GM12864 (cell line): ENCODE measurements around the gene AWAT2.
A peak's percentile ranks its signal among the peaks of the same experiment; 100 is the strongest.

ENCODE experiments used
- DNase-seq: peaks from one replicate; pipeline ENCODE4 v3.0.0-alpha.2; 2011; ENCODE audit warnings: low read depth
- H3K4me3 ChIP-seq: 2 replicates; pipeline ENCODE4 v1.5.1; 2011; ENCODE audit warnings: mild to moderate bottlenecking, low read depth, low read length, control low read depth
- CTCF ChIP-seq: IDR thresholded peaks from 2 replicates; pipeline ENCODE4 v1.5.1; 2011; ENCODE audit warnings: low read depth, mild to moderate bottlenecking, moderate library complexity, low read length, control low read depth, inconsistent platforms; ENCODE audit errors: missing control alignments

The AWAT2 gene

GRCh38 chrX:70033348-70034051 lies 16.2 kb downstream of the AWAT2 start:
- peak; percentile 56 for TF ChIP-seq CTCF
- no peak for DNase-seq
- no peak overlapping the region for H3K4me3 ChIP-seq

DNA sequence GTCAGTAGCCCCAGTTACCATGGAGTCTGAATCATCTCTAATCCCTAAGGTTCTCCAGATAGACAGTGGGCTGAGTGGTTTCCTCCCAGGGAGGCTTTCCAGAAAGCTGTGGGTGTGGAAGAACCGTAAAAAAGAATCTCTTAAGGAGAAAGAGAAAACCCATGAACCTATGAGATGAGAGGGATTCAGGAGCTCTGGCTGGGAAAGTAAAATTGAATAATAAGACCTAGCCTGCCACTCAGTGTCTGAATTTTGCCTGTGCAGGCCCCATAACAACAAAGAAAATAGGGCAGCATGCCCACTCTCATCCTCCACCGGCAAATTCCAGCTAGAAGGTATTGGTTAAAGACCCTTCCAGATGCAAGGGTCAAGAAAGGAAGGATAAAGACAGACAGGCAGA lies 16.9 kb downstream of the AWAT2 start:
- no peak for DNase-seq
- TF ChIP-seq CTCF, result no peak
- no peak overlapping the region for H3K4me3 ChIP-seq

DNA sequence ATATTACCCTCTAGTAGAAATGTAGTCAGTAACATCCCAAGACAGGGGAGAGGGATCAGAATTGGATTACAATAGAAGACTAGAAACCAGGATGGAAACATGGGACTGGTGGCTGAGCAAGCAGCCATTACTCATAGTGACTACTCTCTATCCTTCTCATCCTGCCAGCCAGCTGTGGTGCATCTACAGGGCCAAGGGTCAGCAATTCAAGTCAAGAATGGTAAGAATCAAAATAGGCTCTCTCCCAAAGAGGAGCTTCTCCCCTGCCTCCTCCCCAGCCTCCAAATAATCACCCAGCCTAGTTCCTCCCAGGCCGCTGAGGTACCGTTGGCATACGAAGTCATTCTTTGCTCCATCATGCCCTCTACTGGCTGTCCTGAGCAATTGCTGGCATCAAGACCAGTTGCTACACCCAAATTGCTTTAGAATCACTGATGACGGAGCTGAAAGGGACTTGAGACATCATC lies 19.4 kb downstream of the AWAT2 start:
- no peak for DNase-seq
- TF ChIP-seq CTCF, result peak; percentile 84
- H3K4me3 ChIP-seq, result no peak overlapping the region

- no peak for DNase-seq
- no peak overlapping the region for H3K4me3 ChIP-seq
- no peak for TF ChIP-seq CTCF
Measured at GRCh38 chrX:70029863-70030262, 19.9 kb downstream of the AWAT2 start.

DNA sequence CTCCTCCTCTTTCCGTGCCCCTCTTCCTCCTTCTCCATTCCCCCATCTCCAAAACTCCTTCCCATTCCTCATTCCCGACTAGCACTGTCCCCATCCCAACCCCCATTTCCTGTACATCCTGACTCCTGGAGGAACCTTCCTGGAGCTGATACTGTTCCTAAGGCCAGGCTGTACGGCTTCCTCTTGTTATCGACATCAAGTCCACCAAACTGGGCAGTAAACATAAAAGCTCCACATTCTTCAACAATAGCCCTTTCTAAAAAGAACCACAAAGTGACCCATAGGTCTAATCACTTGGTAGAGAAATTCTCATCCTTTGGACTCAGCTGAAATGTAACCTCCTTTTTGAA lies 22.9 kb downstream of the AWAT2 start:
- no peak for DNase-seq
- H3K4me3 ChIP-seq, result no peak overlapping the region
- no peak for TF ChIP-seq CTCF

DNA sequence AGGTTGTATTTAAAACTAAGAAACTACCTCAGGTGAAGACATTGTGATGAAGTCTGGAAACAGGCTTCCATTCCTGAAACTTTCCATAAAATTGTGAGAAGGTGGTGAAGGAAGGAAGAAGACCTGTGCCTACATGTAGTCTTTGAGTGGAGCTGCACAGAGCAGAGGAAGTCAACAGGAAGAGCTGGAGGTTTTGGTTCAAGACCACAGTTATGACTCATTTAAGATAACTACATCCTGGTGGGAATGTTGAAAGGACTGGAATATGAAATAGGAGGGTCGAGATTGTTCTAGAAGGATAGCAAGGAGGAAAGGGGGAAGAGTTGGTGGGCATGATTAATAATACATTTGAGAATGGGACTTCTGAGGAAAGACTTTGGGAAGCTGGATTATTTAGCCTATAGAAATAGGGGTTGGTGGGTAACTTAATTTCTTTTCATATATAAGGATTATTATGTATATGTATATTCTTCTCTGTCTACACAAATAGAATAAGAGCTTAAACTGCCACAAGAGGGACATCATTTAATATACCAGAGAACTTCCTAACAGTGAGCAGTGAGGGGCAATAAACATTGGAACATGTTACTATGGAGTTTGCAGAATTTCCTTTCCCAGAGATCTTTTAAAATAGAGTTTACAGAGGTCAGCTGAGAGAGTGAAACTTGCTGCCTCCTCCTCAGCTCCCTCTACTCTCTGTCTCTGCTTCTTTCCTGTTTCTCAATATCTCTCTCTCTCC lies 23.5 kb downstream of the AWAT2 start:
- DNase-seq, result no peak
- TF ChIP-seq CTCF, result no peak
- H3K4me3 ChIP-seq, result no peak overlapping the region
